Hepatocyte (in vitro differentiated cells): Measurements from ENCODE around the gene STARD5.

Experiments
- EZH2 ChIP-seq: fragments of 200-600 bp; sonication (generic); IDR thresholded peaks from 2 replicates; pipeline ENCODE4 v1.6.1; 2016; ENCODE audit warnings: antibody characterized with exemption, mild to moderate bottlenecking, borderline replicate concordance
- TF ChIP-seq, protein P1 (sequence below): fragments of 200-600 bp; sonication (generic); IDR thresholded peaks from 2 replicates; pipeline ENCODE4 v1.5.1; 2016; ENCODE audit warnings: antibody characterized with exemption, mild to moderate bottlenecking; ENCODE audit not compliant: poor library complexity

DNA sequence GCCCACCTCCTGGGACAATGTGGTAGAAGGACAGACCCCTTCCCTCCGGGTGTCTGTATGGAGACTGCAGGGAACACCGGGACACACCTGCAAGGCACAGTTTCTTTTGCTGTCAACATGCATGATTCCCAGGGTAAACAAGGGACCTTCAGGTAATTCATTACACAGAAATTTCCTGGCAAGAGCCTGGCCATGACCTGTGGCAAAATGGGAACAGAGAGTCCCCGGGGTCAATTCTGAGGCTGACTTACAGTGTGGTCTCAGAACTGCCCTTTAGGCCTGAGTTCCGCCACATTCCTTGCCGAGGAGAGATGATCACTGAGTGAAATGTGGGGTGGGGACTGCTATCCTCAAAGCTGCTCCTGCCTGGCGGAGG lies 6.3 kb downstream of the STARD5 start:
- TF ChIP-seq, protein P1, sequence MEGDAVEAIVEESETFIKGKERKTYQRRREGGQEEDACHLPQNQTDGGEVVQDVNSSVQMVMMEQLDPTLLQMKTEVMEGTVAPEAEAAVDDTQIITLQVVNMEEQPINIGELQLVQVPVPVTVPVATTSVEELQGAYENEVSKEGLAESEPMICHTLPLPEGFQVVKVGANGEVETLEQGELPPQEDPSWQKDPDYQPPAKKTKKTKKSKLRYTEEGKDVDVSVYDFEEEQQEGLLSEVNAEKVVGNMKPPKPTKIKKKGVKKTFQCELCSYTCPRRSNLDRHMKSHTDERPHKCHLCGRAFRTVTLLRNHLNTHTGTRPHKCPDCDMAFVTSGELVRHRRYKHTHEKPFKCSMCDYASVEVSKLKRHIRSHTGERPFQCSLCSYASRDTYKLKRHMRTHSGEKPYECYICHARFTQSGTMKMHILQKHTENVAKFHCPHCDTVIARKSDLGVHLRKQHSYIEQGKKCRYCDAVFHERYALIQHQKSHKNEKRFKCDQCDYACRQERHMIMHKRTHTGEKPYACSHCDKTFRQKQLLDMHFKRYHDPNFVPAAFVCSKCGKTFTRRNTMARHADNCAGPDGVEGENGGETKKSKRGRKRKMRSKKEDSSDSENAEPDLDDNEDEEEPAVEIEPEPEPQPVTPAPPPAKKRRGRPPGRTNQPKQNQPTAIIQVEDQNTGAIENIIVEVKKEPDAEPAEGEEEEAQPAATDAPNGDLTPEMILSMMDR: no peak
- no peak for TF ChIP-seq EZH2
